Measurements from ENCODE around the gene MT1A.
"Not testable (repeated sequence)": the region's sequence is repeated elsewhere in the genome, so short reads cannot be mapped to it uniquely, and the experiment has no call there.

MT1A gene

GRCh38 chr16:56610017-56610608, 28.4 kb upstream of the MT1A start:
- peak; percentile 42 to 76 for DNase-seq (ENCODE audit: low read depth in 2 of 2)

GRCh38 chr16:56610609-56611111, 27.8 kb upstream of the MT1A start:
- no peak for DNase-seq (ENCODE audit: low read depth in 2 of 2)

GRCh38 chr16:56611281-56611833, 27.1 kb upstream of the MT1A start:
- no peak for DNase-seq (ENCODE audit: low read depth in 2 of 2)

GRCh38 chr16:56613706-56614105, 24.8 kb upstream of the MT1A start:
- no peak for DNase-seq (ENCODE audit: low read depth in 2 of 2)

- DNase-seq (ENCODE audit: low read depth in 2 of 2): no peak
These were observed 23.9 kb upstream of the MT1A start for GRCh38 chr16:56614549-56614991.

- DNase-seq (ENCODE audit: low read depth in 2 of 2): no peak
These were observed 23.1 kb upstream of the MT1A start for GRCh38 chr16:56615353-56615752.

- no peak for DNase-seq (ENCODE audit: low read depth in 2 of 2)
These were observed 21.8 kb upstream of the MT1A start for GRCh38 chr16:56616608-56617211.

GRCh38 chr16:56617212-56618085, 21.0 kb upstream of the MT1A start:
- no peak for DNase-seq (ENCODE audit: low read depth in 2 of 2)

GRCh38 chr16:56618138-56618537, 20.3 kb upstream of the MT1A start:
- DNase-seq (ENCODE audit: low read depth in 2 of 2): no peak

- no peak for DNase-seq (ENCODE audit: low read depth in 2 of 2)
These were observed 18.0 kb upstream of the MT1A start for GRCh38 chr16:56620339-56620897.

- not testable (repeated sequence) for DNase-seq (ENCODE audit: low read depth in 2 of 2)
These were observed 16.6 kb upstream of the MT1A start for GRCh38 chr16:56621665-56622445.

GRCh38 chr16:56623184-56623583, 15.3 kb upstream of the MT1A start:
- DNase-seq (ENCODE audit: low read depth in 2 of 2): not testable (repeated sequence)

GRCh38 chr16:56623637-56624036, 14.8 kb upstream of the MT1A start:
- no peak for DNase-seq (ENCODE audit: low read depth in 2 of 2)

GRCh38 chr16:56625140-56625942, 13.1 kb upstream of the MT1A start, which contains the start of gene MT1E:
MT1E (plus strand) TSS chr16:56625781; CDS start chr16:56625852, 71 bp downstream.
- no peak for DNase-seq (ENCODE audit: low read depth in 2 of 2)

- no peak for DNase-seq (ENCODE audit: low read depth in 2 of 2)
These were observed 12.4 kb upstream of the MT1A start for GRCh38 chr16:56625943-56626654.

GRCh38 chr16:56626685-56627084, 11.8 kb upstream of the MT1A start:
- no peak for DNase-seq (ENCODE audit: low read depth in 2 of 2)

- no peak for DNase-seq (ENCODE audit: low read depth in 2 of 2)
These were observed 9.7 kb upstream of the MT1A start for GRCh38 chr16:56628486-56629350.

- no peak for DNase-seq (ENCODE audit: low read depth in 2 of 2)
These were observed 8.9 kb upstream of the MT1A start for GRCh38 chr16:56629531-56629930.

GRCh38 chr16:56630134-56630533, 8.3 kb upstream of the MT1A start:
- DNase-seq (ENCODE audit: low read depth in 2 of 2): no peak
